GM21381 (cell line): ENCODE measurements around the gene GABRR2.
"Not testable (repeated sequence)": the region's sequence is repeated elsewhere in the genome, so short reads cannot be mapped to it uniquely, and the experiment has no call there.

Source experiments
- ATAC-seq: cut with Tn5 transposase; IDR thresholded peaks from one replicate; pipeline ENCODE4 v1.9.1; 2021; ENCODE audit warnings: mild to moderate bottlenecking, moderate library complexity; ENCODE audit not compliant: unreplicated experiment

GABRR2 gene

GRCh38 chr6:89324304-89324703 is 9.2 kb upstream of the GABRR2 start:
- ATAC-seq, result no peak

GRCh38 chr6:89323511-89323971 is 8.4 kb upstream of the GABRR2 start:
- ATAC-seq, result no peak

GRCh38 chr6:89321131-89321970 is 6.3 kb upstream of the GABRR2 start:
- ATAC-seq, result no peak

GRCh38 chr6:89320012-89320559 is 5.0 kb upstream of the GABRR2 start:
- no peak for ATAC-seq

- ATAC-seq, result no peak
Observed at GRCh38 chr6:89317067-89317466, 2.0 kb upstream of the GABRR2 start.

GRCh38 chr6:89314692-89315091 is 407 bp downstream of the GABRR2 start:
- no peak for ATAC-seq

- no peak for ATAC-seq
Observed at GRCh38 chr6:89313006-89313405, 2.1 kb downstream of the GABRR2 start.

GRCh38 chr6:89311853-89312531 is 3.1 kb downstream of the GABRR2 start:
- no peak for ATAC-seq

GRCh38 chr6:89311530-89311852 is 3.6 kb downstream of the GABRR2 start:
- ATAC-seq, result no peak

GRCh38 chr6:89310929-89311328 is 4.2 kb downstream of the GABRR2 start:
- no peak for ATAC-seq

- ATAC-seq, result no peak
Observed at GRCh38 chr6:89308525-89309395, 6.3 kb downstream of the GABRR2 start.

- ATAC-seq, result not testable (repeated sequence)
Observed at GRCh38 chr6:89304517-89304916, 10.6 kb downstream of the GABRR2 start.

- ATAC-seq, result no peak
Observed at GRCh38 chr6:89302936-89303335, 12.2 kb downstream of the GABRR2 start.

GRCh38 chr6:89302195-89302770 is 12.8 kb downstream of the GABRR2 start:
- no peak for ATAC-seq

GRCh38 chr6:89301586-89302194 is 13.4 kb downstream of the GABRR2 start:
- no peak for ATAC-seq

- no peak for ATAC-seq
Observed at GRCh38 chr6:89299466-89299850, 15.6 kb downstream of the GABRR2 start.

- ATAC-seq, result no peak
Observed at GRCh38 chr6:89298680-89299465, 16.2 kb downstream of the GABRR2 start.

- ATAC-seq, result peak; percentile 92
Observed at GRCh38 chr6:89297695-89298351, 17.3 kb downstream of the GABRR2 start.

GRCh38 chr6:89295981-89296380 is 19.1 kb downstream of the GABRR2 start:
- no peak for ATAC-seq
